HEK293 (cell line): ENCODE measurements around the gene ETV6.

ENCODE experiments used
- CTCF ChIP-seq: fragments of 450-650 bp; formaldehyde crosslinking; IDR thresholded peaks from 2 replicates; pipeline ENCODE4 v1.5.1; 2016; ENCODE audit warnings: missing biosample characterization, missing genetic modification characterization
- ZNF138 ChIP-seq: fragments of 450-650 bp; formaldehyde crosslinking; IDR thresholded peaks from 2 replicates; pipeline ENCODE4 v1.5.1; 2016; ENCODE audit warnings: missing biosample characterization, missing genetic modification characterization, borderline replicate concordance
- ZNF544 ChIP-seq: fragments of 450-650 bp; formaldehyde crosslinking; IDR thresholded peaks from 2 replicates; pipeline ENCODE4 v1.5.0; 2017; ENCODE audit warnings: missing biosample characterization, missing genetic modification characterization
- ZNF768 ChIP-seq: fragments of 450-650 bp; formaldehyde crosslinking; IDR thresholded peaks from 2 replicates; pipeline ENCODE4 v1.5.1; 2018; ENCODE audit warnings: missing biosample characterization, mild to moderate bottlenecking, missing genetic modification characterization

- no peak for TF ChIP-seq ZNF544 (tag by site-specific recombination)
- no peak for TF ChIP-seq ZNF768 (tag by site-specific recombination)
- no peak for TF ChIP-seq CTCF (tag by site-specific recombination)
- no peak for TF ChIP-seq ZNF138 (tag by site-specific recombination)
Measured at GRCh38 chr12:11839091-11839641, 189.7 kb downstream of the ETV6 start.
